H1 (cell line): ENCODE measurements around the gene KCNMA1. TPM values are rescaled to one million over a fixed set of nuclear protein-coding genes. Genes with fewer than 3 reads are reported as not detected.

Experiments used
- CTCF ChIA-PET: fragments of 300-600 bp; sonication (Branson Sonifier 250); formaldehyde crosslinking; loops from one replicate; lab custom pipeline; 2021; ENCODE audit not compliant: partially characterized antibody; lab: Charles Lee
- POLR2A ChIA-PET: fragments of 300-600 bp; sonication (Branson Sonifier 250); formaldehyde crosslinking; loops from one replicate; lab custom pipeline; 2021; ENCODE audit warnings: inconsistent platforms; ENCODE audit not compliant: partially characterized antibody; lab: Charles Lee
- DNase-seq, 2 experiments: peaks; one replicate each; pipeline versions ENCODE4 v3.0.0 to v3.0.0-alpha.2; 2010 to 2022; ENCODE audit warnings: low spot score in 2 of 2, low read depth in 1 of 2, mixed read lengths in 1 of 2
- FAIRE-seq: peaks from 2 replicates; lab custom pipeline; 2011; peaks lifted over from hg19 to GRCh38; lab: Jason Lieb, UNC
- H2AFZ ChIP-seq: 2 replicates; pipeline ENCODE4 v1.8.1; 2012; ENCODE audit warnings: low read length, inconsistent platforms
- H2AK5ac ChIP-seq: 2 replicates; pipeline ENCODE4 v1.6.1; 2013; ENCODE audit warnings: low read depth, low read length
- H2BK120ac ChIP-seq: replicated peaks from 2 replicates; pipeline ENCODE3; 2013; ENCODE audit warnings: low read depth, low read length, inconsistent platforms
- H2BK12ac ChIP-seq: 2 replicates; pipeline ENCODE4 v1.6.1; 2013; ENCODE audit warnings: low read depth, low read length
- H2BK15ac ChIP-seq: 2 replicates; pipeline ENCODE4 v1.6.1; 2013; ENCODE audit warnings: low read length
- H2BK20ac ChIP-seq: 2 replicates; pipeline ENCODE4 v1.6.1; 2013; ENCODE audit warnings: low read length
- H2BK5ac ChIP-seq: 2 replicates; pipeline ENCODE4 v1.6.1; 2013; ENCODE audit warnings: low read depth, low read length
- H3K14ac ChIP-seq: 2 replicates; pipeline ENCODE4 v1.6.1; 2013; ENCODE audit warnings: inconsistent platforms; ENCODE audit not compliant: insufficient read length
- H3K18ac ChIP-seq: 2 replicates; pipeline ENCODE4 v1.6.1; 2013; ENCODE audit warnings: low read length; ENCODE audit errors: extremely low read depth
- H3K23ac ChIP-seq: 2 replicates; pipeline ENCODE4 v1.6.1; 2013; ENCODE audit warnings: inconsistent platforms; ENCODE audit not compliant: insufficient read length
- H3K23me2 ChIP-seq: 2 replicates; pipeline ENCODE4 v1.6.1; 2013; ENCODE audit warnings: low read depth, low read length
- H3K27ac ChIP-seq: 2 replicates; pipeline ENCODE4 v1.6.1; 2011; ENCODE audit warnings: low read depth, low read length, inconsistent platforms
- H3K27me3 ChIP-seq, 4 experiments: replicated peaks in 1 of 4; 1 replicate in 1 of 4; 2 replicates in 3 of 4; pipeline versions ENCODE4 v1.6.1 to v1.8.1; 2011 to 2013; ENCODE audit warnings: low read length in 3 of 4, mild to moderate bottlenecking in 3 of 4, inconsistent platforms in 2 of 4, mixed read lengths in 2 of 4, moderate library complexity in 1 of 4; ENCODE audit not compliant: control insufficient read depth in 3 of 4, insufficient read depth in 3 of 4; ENCODE audit errors: extremely low read depth in 1 of 4
- H3K36me3 ChIP-seq, 4 experiments: 2 replicates each; pipeline versions ENCODE4 v1.6.1 to v1.8.1; 2011 to 2013; ENCODE audit warnings: mild to moderate bottlenecking in 4 of 4, low read length in 3 of 4, moderate library complexity in 2 of 4, control low read depth in 1 of 4, inconsistent platforms in 1 of 4; ENCODE audit not compliant: insufficient read depth in 4 of 4, control insufficient read depth in 2 of 4
- H3K4ac ChIP-seq: replicated peaks from 2 replicates; pipeline ENCODE3; 2013; ENCODE audit warnings: low read length, low read depth, mixed read lengths, inconsistent platforms; ENCODE audit not compliant: insufficient read length
- H3K4me1 ChIP-seq, 4 experiments: replicated peaks in 1 of 4; 1 replicate in 1 of 4; 2 replicates in 3 of 4; pipeline versions ENCODE4 v1.6.1 to v1.8.1; 2011 to 2013; ENCODE audit warnings: low read length in 3 of 4, inconsistent platforms in 2 of 4, mixed read lengths in 1 of 4; ENCODE audit not compliant: insufficient read depth in 4 of 4, control insufficient read depth in 3 of 4
- H3K4me2 ChIP-seq, 2 experiments: 2 replicates each; pipeline versions ENCODE4 v1.6.1 to v1.8.1; 2011 to 2013; ENCODE audit warnings: low read depth in 2 of 2, low read length in 2 of 2, control low read depth in 1 of 2, inconsistent platforms in 1 of 2, mild to moderate bottlenecking in 1 of 2; ENCODE audit not compliant: insufficient read depth in 1 of 2
- H3K4me3 ChIP-seq, 4 experiments: fragments of 200-600, 300-600 bp in 1 of 4; sonication (generic), shearing (Covaris generic), sonication (Bioruptor Twin) in 1 of 4; 2 replicates each; pipeline versions ENCODE4 v1.5.1 to v1.8.1; 2011 to 2016; ENCODE audit warnings: low read length in 4 of 4, low read depth in 3 of 4, control low read depth in 2 of 4, inconsistent platforms in 2 of 4, mild to moderate bottlenecking in 2 of 4, mixed read lengths in 1 of 4, moderate library complexity in 1 of 4; ENCODE audit not compliant: insufficient read depth in 2 of 4; ENCODE audit errors: extremely low read depth in 1 of 4
- H3K56ac ChIP-seq: replicated peaks from 2 replicates; pipeline ENCODE3; 2013; ENCODE audit warnings: low read depth, mild to moderate bottlenecking, mixed read lengths, low read length, inconsistent platforms; ENCODE audit not compliant: insufficient read length
- H3K79me1 ChIP-seq: 2 replicates; pipeline ENCODE4 v1.6.1; 2013; ENCODE audit warnings: low read depth, low read length, control low read depth
- H3K79me2 ChIP-seq, 2 experiments: 2 replicates each; pipeline versions ENCODE4 v1.6.1 to v1.8.1; 2012 to 2013; ENCODE audit warnings: low read length in 2 of 2, mild to moderate bottlenecking in 2 of 2, inconsistent platforms in 1 of 2; ENCODE audit not compliant: insufficient read depth in 2 of 2, control insufficient read depth in 1 of 2
- H3K9ac ChIP-seq, 4 experiments: replicated peaks in 1 of 4; 1 replicate in 1 of 4; 2 replicates in 3 of 4; pipeline versions ENCODE4 v1.6.1 to v1.8.1; 2011 to 2013; ENCODE audit warnings: low read depth in 3 of 4, low read length in 3 of 4, control low read depth in 2 of 4, mild to moderate bottlenecking in 2 of 4, moderate library complexity in 2 of 4, inconsistent platforms in 1 of 4; ENCODE audit errors: extremely low read depth in 1 of 4
- H3K9me3 ChIP-seq, 2 experiments: 2 replicates each; pipeline versions ENCODE4 v1.6.1 to v1.8.1; 2012 to 2013; ENCODE audit warnings: mild to moderate bottlenecking in 2 of 2, moderate library complexity in 2 of 2, control low read depth in 1 of 2, inconsistent platforms in 1 of 2, low read depth in 1 of 2, low read length in 1 of 2, mixed read lengths in 1 of 2; ENCODE audit not compliant: insufficient read depth in 2 of 2
- H4K20me1 ChIP-seq, 2 experiments: replicated peaks in 1 of 2; 2 replicates each; pipeline versions ENCODE3 to v1.8.1; 2011 to 2013; ENCODE audit warnings: inconsistent platforms in 2 of 2, low read length in 2 of 2, mild to moderate bottlenecking in 1 of 2; ENCODE audit not compliant: insufficient read depth in 2 of 2, control insufficient read depth in 1 of 2
- H4K5ac ChIP-seq: 2 replicates; pipeline ENCODE4 v1.6.1; 2013; ENCODE audit warnings: low read length, low read depth, mixed read lengths, inconsistent platforms; ENCODE audit not compliant: insufficient read length
- H4K8ac ChIP-seq: 2 replicates; pipeline ENCODE4 v1.8.0; 2013; ENCODE audit warnings: mild to moderate bottlenecking, moderate library complexity, low read length, inconsistent platforms; ENCODE audit not compliant: insufficient read depth; ENCODE audit errors: extremely low read depth
- H4K91ac ChIP-seq: replicated peaks from 2 replicates; pipeline ENCODE3; 2013; ENCODE audit warnings: low read length, mixed read lengths, inconsistent platforms; ENCODE audit not compliant: insufficient read length
- EZH2 ChIP-seq: fragments of 200-600 bp; sonication (generic); IDR thresholded peaks from 2 replicates; pipeline ENCODE4 v1.7.1; 2012; ENCODE audit warnings: low read depth, mild to moderate bottlenecking, moderate library complexity, low read length, inconsistent platforms; ENCODE audit not compliant: severe bottlenecking
- JUN ChIP-seq: IDR thresholded peaks from 2 replicates; pipeline ENCODE4 v1.6.1; 2011; ENCODE audit warnings: low read depth, mild to moderate bottlenecking, improper control_type of control experiment, low read length
- KDM4A ChIP-seq: IDR thresholded peaks from one replicate; pipeline ENCODE4 v1.7.1; 2012; ENCODE audit warnings: low read depth, mild to moderate bottlenecking, moderate library complexity, low read length, inconsistent platforms; ENCODE audit not compliant: severe bottlenecking
- RNF2 ChIP-seq: fragments of 200-900, 300-1000 bp; sonication (generic); IDR thresholded peaks from 2 replicates; pipeline ENCODE4 v1.7.1; 2016; ENCODE audit warnings: borderline replicate concordance, low read depth, mild to moderate bottlenecking, antibody characterized with exemption, low read length; ENCODE audit not compliant: poor library complexity, severe bottlenecking; ENCODE audit errors: missing control alignments
- SP1 ChIP-seq: IDR thresholded peaks from 2 replicates; pipeline ENCODE4 v1.6.1; 2011; ENCODE audit warnings: low read depth, low read length
- SP4 ChIP-seq: IDR thresholded peaks from 2 replicates; pipeline ENCODE4 v1.6.1; 2012; ENCODE audit warnings: low read length, inconsistent platforms
- TAF7 ChIP-seq: optimal IDR thresholded peaks from 2 replicates; pipeline ENCODE3; 2011; ENCODE audit warnings: low read depth, mild to moderate bottlenecking, inconsistent platforms, low read length, moderate library complexity, borderline replicate concordance
- TCF12 ChIP-seq: IDR thresholded peaks from 2 replicates; pipeline ENCODE4 v1.6.1; 2011; ENCODE audit warnings: low read depth, mild to moderate bottlenecking, low read length
- ZNF274 ChIP-seq: IDR thresholded peaks from 2 replicates; pipeline ENCODE4 v1.7.0; 2012; ENCODE audit warnings: low read length, borderline replicate concordance; ENCODE audit errors: extremely low read depth
- WGBS, 2 experiments: shearing (Covaris generic) in 1 of 2; methylation state at CpG; one replicate each; pipeline versions ENCODE4 v1.1.6 to v1.1.7; 2013 to 2015; ENCODE audit warnings: low lambda C conversion rate in 2 of 2, mixed read lengths in 2 of 2, inconsistent platforms in 1 of 2, low coverage in 1 of 2, missing lambda C conversion rate in 1 of 2; ENCODE audit not compliant: insufficient replicate concordance in 2 of 2, insufficient coverage in 1 of 2, insufficient read length in 1 of 2; ENCODE audit errors: extremely low coverage in 1 of 2, missing lambda C conversion rate in 1 of 2; 5-methylcytosine and 5-hydroxymethylcytosine counted together
- polyA plus RNA-seq, 7 experiments: library from polyadenylated mRNA; depleted of rRNA in 3 of 7; stranded (reverse) in 5 of 7; unstranded in 2 of 7; fragments of >200 nt in 5 of 7; fragments of 200-250 nt in 2 of 7; gene quantifications; 1 replicate in 5 of 7; 2 replicates in 1 of 7; 4 replicates in 1 of 7; pipeline versions ENCODE4 v1.2.1 to v1.2.3, GENCODE V29; 2011 to 2013; ENCODE audit warnings: missing spikeins in 2 of 7, mixed read lengths in 2 of 7
- total RNA-seq: library from RNA; stranded (reverse); fragmentation: NEBNext Ultra II Directional; extraction: Animal tissue kit (Norgen Biotek cat#: 25700); gene quantifications from 2 replicates; pipeline ENCODE4 v1.2.1, GENCODE V29; 2021

KCNMA1 gene
- total and polyA plus RNA-seq, 2 of the 8 experiments (the other 6 are each of a cell fraction or from before 2014, with no cell fraction given) = 10.2 to 11.1 TPM

- Histone ChIP-seq H4K20me1 (no peaks in the 10 kb centered on the region), H3K23me2 (no peaks in the 10 kb centered on the region), H3K36me3 (no peaks in the 10 kb centered on the region), H3K4ac (no peak overlapping the region), H4K91ac (no peak overlapping the region), H3K79me1 (no peaks in the 10 kb centered on the region), H3K56ac (no peak overlapping the region), H3K27me3 (no peaks in the 10 kb centered on the region; a peak in 1 of 7 replicates), H2BK5ac (no peak overlapping the region), H3K4me3 (no peak overlapping the region), H4K5ac (no peak overlapping the region), H3K4me1 (no peaks in the 10 kb centered on the region), H3K79me2 (no peaks in the 10 kb centered on the region), H3K4me2 (no peak overlapping the region), H2BK20ac (no peak overlapping the region), H2BK12ac (no peak overlapping the region), H3K9ac (no peak overlapping the region), H3K27ac (no peak overlapping the region), H3K14ac (no peak overlapping the region), H2BK15ac (no peak overlapping the region), H3K9me3 (no peaks in the 10 kb centered on the region), H2BK120ac (no peak overlapping the region), H3K18ac (no peak overlapping the region), H4K8ac (no peak overlapping the region), H2AK5ac (no peak overlapping the region), H3K23ac (no peak overlapping the region), H2AFZ (no peak overlapping the region)
- TF ChIP-seq SP4 (no peak), KDM4A (no peak), ZNF274 (no peak), JUN (no peak), EZH2 (no peak), SP1 (no peak), TCF12 (no peak), TAF7 (no peak), RNF2 (no peak)
- 87% methylated on average over 4 of the region's 4 CpGs; no CpG with 5 or more reads in 1 of the 2 experiments for WGBS, 2 experiments
- ChIA-PET CTCF (interaction anchor here (0.6 to 1.8 kb wide), 18 partner anchors 10 to 538 kb away, joined by 3 to 7 read pairs (median 4); no protein-coding TSS in a partner anchor), POLR2A (no interaction called here)
- DNase-seq = no peak
- no peak for FAIRE-seq
Observed at GRCh38 chr10:77252380-77253146, 385.0 kb downstream of the KCNMA1 start.
